Choroid plexus epithelial cell (primary cell): ENCODE results near the gene EXOC6.
A peak's percentile ranks its signal among the peaks of the same experiment; 100 is the strongest.

Source experiments
- DNase-seq: peaks from one replicate; pipeline ENCODE4 v3.0.0-alpha.2; 2010; ENCODE audit warnings: low read depth
- H3K4me3 ChIP-seq: 2 replicates; pipeline ENCODE4 v1.5.1; 2011; ENCODE audit warnings: low read depth, mild to moderate bottlenecking, control low read depth, low read length, moderate library complexity
- CTCF ChIP-seq: conservative IDR thresholded peaks from 2 replicates; pipeline ENCODE4 v1.5.1; 2011; ENCODE audit warnings: low read depth, mild to moderate bottlenecking, control low read depth, inconsistent platforms, low read length, moderate library complexity

The EXOC6 gene

GRCh38 chr10:92810934-92811532, 37.3 kb upstream of the EXOC6 start:
- no peak overlapping the region for H3K4me3 ChIP-seq
- no peak for DNase-seq
- no peak for TF ChIP-seq CTCF

- no peak overlapping the region for H3K4me3 ChIP-seq
- no peak for TF ChIP-seq CTCF
- DNase-seq: no peak
Measured at GRCh38 chr10:92811986-92812385, 36.3 kb upstream of the EXOC6 start.

- DNase-seq: no peak
- TF ChIP-seq CTCF: no peak
- H3K4me3 ChIP-seq: no peak overlapping the region
Measured at GRCh38 chr10:92813979-92814378, 34.3 kb upstream of the EXOC6 start.

- H3K4me3 ChIP-seq: no peak overlapping the region
- no peak for TF ChIP-seq CTCF
- no peak for DNase-seq
Measured at GRCh38 chr10:92814790-92815189, 33.5 kb upstream of the EXOC6 start.

- no peak for TF ChIP-seq CTCF
- peak; percentile 48 for DNase-seq
- H3K4me3 ChIP-seq: no peak overlapping the region
Measured at GRCh38 chr10:92816091-92816531, 32.2 kb upstream of the EXOC6 start.

GRCh38 chr10:92822060-92822634, 26.2 kb upstream of the EXOC6 start:
- no peak for TF ChIP-seq CTCF
- no peak overlapping the region for H3K4me3 ChIP-seq
- peak; percentile 92 for DNase-seq

- H3K4me3 ChIP-seq: no peak overlapping the region
- peak; percentile 50 for TF ChIP-seq CTCF
- peak; percentile 78 for DNase-seq
Measured at GRCh38 chr10:92822964-92823363, 25.4 kb upstream of the EXOC6 start.
